ENCODE results near the gene C4B.

GRCh38 chr6:32082935-32083334 lies 68.3 kb downstream of the C4B start:
- no peak for TF ChIP-seq POLR2A (IDR thresholded peaks at IDR 0.05)
- TF ChIP-seq CTCF (IDR thresholded peaks at IDR 0.05): no peak
